Stimulated activated naive CD4-positive, alpha-beta T cell (primary cell): ENCODE measurements around the gene NACA.
"Not testable (repeated sequence)": the region's sequence is repeated elsewhere in the genome, so short reads cannot be mapped to it uniquely, and the experiment has no call there.

ENCODE experiments used
- DNase-seq, 6 experiments: peaks; one replicate each; lab custom pipeline; 2025; lab: John Stamatoyannopoulos, UW

Gene NACA

GRCh38 chr12:56724972-56725722, at the start of gene NACA:
Gene NACA (minus strand): TSS chr12:56725299. CDS start chr12:56724521, 778 bp downstream.
- peak; percentile 90 to 97 (median 94) for DNase-seq

- no peak for DNase-seq
Observed at GRCh38 chr12:56773113-56773512, 48.0 kb upstream of the NACA start.

- no peak for DNase-seq
Observed at GRCh38 chr12:56772625-56773024, 47.5 kb upstream of the NACA start.

- no peak for DNase-seq
Observed at GRCh38 chr12:56769868-56770267, 44.8 kb upstream of the NACA start.

- no peak for DNase-seq
Observed at GRCh38 chr12:56768424-56768823, 43.3 kb upstream of the NACA start.

GRCh38 chr12:56766535-56766934, 41.4 kb upstream of the NACA start:
- no peak for DNase-seq

GRCh38 chr12:56763753-56764657, 38.9 kb upstream of the NACA start:
- no peak for DNase-seq

- DNase-seq, result no peak
Observed at GRCh38 chr12:56761812-56762211, 36.7 kb upstream of the NACA start.

GRCh38 chr12:56760460-56760859, 35.4 kb upstream of the NACA start:
- no peak for DNase-seq

- no peak for DNase-seq
Observed at GRCh38 chr12:56759263-56759908, 34.3 kb upstream of the NACA start.

- DNase-seq, result no peak
Observed at GRCh38 chr12:56758728-56759262, 33.7 kb upstream of the NACA start.

GRCh38 chr12:56757971-56758370, 32.9 kb upstream of the NACA start:
- DNase-seq, result not testable (repeated sequence)

GRCh38 chr12:56753566-56753965, 28.5 kb upstream of the NACA start:
- no peak for DNase-seq

GRCh38 chr12:56751712-56752598, 26.9 kb upstream of the NACA start, which contains the start of gene PRIM1:
Gene PRIM1 (minus strand): TSS chr12:56752323. CDS start chr12:56752298, 25 bp downstream.
- peak; percentile 70 to 83 (median 78) for DNase-seq

- DNase-seq, result not testable (repeated sequence)
Observed at GRCh38 chr12:56750596-56750995, 25.5 kb upstream of the NACA start.

GRCh38 chr12:56749853-56750252, 24.8 kb upstream of the NACA start:
- DNase-seq, result no peak

- no peak for DNase-seq
Observed at GRCh38 chr12:56749359-56749758, 24.3 kb upstream of the NACA start.

- DNase-seq, result no peak
Observed at GRCh38 chr12:56728139-56728861, 3.2 kb upstream of the NACA start.

GRCh38 chr12:56726196-56726675, 1.1 kb upstream of the NACA start:
- not testable (repeated sequence) for DNase-seq

- no peak for DNase-seq
Observed at GRCh38 chr12:56725723-56726102, 614 bp upstream of the NACA start.
